Bronchial epithelial cell (primary cell): ENCODE data around the gene ICA1L. TPM values are rescaled to one million over a fixed set of nuclear protein-coding genes. Genes with fewer than 3 reads are reported as not detected.
A peak's percentile ranks its signal among the peaks of the same experiment; 100 is the strongest.

ENCODE experiments used
- DNase-seq: peaks from one replicate; pipeline ENCODE4 v3.0.0-alpha.2; 2010; ENCODE audit warnings: low read depth
- FAIRE-seq: peaks from 2 replicates; lab custom pipeline; 2011; peaks lifted over from hg19 to GRCh38; lab: Jason Lieb, UNC
- H3K27me3 ChIP-seq: 2 replicates; pipeline ENCODE4 v1.5.1; 2011; ENCODE audit warnings: low read length; ENCODE audit not compliant: control insufficient read depth, insufficient read depth
- H3K36me3 ChIP-seq: 2 replicates; pipeline ENCODE4 v1.5.1; 2011; ENCODE audit warnings: low read length; ENCODE audit not compliant: control insufficient read depth, insufficient read depth
- H3K4me3 ChIP-seq: 2 replicates; pipeline ENCODE4 v1.5.1; 2011; ENCODE audit warnings: mild to moderate bottlenecking, low read depth, low read length, control low read depth
- total RNA-seq: library from RNA; depleted of rRNA; stranded (reverse); fragments of >200 nt; gene quantifications from 2 replicates; pipeline ENCODE4 v1.2.1, GENCODE V29; 2014
- TF ChIP-seq, protein P1 (sequence below): IDR thresholded peaks from 2 replicates; pipeline ENCODE4 v1.5.1; 2011; ENCODE audit warnings: mild to moderate bottlenecking, moderate library complexity, low read length, control low read depth, inconsistent platforms; ENCODE audit not compliant: insufficient read depth, severe bottlenecking

ICA1L gene
- total RNA-seq, 1 donor from 2014 or later, result 1.6 TPM

DNA sequence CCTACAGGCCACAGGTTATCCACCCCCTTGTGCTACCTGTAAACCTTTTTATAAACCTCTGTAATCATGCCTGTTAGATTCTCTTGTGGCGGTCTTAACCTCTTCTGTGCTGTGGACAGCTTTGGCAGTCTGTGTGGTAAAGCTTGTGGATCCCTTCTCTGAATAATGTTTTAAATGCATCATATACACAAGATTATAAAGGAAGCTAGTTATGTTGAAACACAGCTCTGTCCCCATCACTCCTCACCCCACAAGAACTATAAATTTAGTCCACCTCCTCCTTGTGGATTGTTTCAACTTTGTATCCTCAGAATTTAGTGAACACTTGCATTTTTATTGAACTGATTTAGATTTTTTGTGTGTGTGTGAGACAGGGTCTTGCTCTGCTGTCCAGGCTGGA, 107.7 kb downstream of the ICA1L start:
- no peak for FAIRE-seq
- TF ChIP-seq, protein P1, sequence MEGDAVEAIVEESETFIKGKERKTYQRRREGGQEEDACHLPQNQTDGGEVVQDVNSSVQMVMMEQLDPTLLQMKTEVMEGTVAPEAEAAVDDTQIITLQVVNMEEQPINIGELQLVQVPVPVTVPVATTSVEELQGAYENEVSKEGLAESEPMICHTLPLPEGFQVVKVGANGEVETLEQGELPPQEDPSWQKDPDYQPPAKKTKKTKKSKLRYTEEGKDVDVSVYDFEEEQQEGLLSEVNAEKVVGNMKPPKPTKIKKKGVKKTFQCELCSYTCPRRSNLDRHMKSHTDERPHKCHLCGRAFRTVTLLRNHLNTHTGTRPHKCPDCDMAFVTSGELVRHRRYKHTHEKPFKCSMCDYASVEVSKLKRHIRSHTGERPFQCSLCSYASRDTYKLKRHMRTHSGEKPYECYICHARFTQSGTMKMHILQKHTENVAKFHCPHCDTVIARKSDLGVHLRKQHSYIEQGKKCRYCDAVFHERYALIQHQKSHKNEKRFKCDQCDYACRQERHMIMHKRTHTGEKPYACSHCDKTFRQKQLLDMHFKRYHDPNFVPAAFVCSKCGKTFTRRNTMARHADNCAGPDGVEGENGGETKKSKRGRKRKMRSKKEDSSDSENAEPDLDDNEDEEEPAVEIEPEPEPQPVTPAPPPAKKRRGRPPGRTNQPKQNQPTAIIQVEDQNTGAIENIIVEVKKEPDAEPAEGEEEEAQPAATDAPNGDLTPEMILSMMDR, result no peak

DNA sequence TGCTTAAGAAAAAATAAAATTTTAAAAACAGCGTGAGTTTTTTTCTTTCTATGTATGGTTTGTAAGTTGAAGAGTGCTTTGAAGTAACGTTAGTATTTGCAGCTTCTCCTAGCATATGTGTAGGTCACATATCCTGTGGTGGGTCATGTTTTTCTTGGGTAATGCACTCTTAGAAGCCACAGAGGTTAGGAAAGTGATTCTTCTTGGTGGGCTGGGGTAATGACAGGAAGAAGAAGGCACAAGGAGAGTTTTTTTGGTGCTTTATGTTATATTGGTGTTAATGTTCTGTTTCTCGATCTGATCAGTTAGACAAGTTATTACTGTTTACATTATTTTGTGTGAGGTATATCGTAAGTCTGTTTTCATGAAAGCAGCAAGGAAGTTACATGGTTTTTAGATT, 109.0 kb downstream of the ICA1L start:
- DNase-seq, result no peak
- Histone ChIP-seq H3K27me3 (no peaks in the 10 kb centered on the region), H3K4me3 (no peak overlapping the region), H3K36me3 (no peaks in the 10 kb centered on the region)
- TF ChIP-seq, protein P1, result no peak
- FAIRE-seq, result no peak

More for the DNA sequence above, 107.7 kb downstream of the ICA1L start:
- Histone ChIP-seq H3K4me3 (no peak overlapping the region), H3K36me3 (no peaks in the 10 kb centered on the region), H3K27me3 (no peaks in the 10 kb centered on the region)
- DNase-seq, result no peak

DNA sequence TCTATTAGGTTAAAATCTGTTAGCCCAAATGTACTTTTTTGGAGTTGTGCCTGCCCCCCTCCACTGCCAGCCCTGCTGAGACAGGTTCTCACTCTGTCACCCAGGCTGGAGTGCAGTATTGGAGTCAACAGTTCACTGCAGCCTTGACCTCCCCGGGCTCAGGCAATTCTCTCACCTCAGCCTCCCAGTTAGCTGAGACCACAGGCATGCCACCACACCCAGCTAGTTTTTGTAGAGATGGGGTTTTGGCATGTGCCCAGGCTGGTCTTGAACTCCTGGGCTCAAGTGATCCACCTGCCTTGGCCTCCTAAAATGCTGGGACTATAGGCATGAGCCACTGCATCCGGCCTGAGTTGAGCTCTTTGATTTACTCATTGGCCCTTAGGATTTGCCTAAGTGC, 110.7 kb downstream of the ICA1L start:
- no peak for DNase-seq
- no peak for FAIRE-seq
- Histone ChIP-seq H3K36me3 (no peaks in the 10 kb centered on the region), H3K4me3 (no peak overlapping the region), H3K27me3 (no peaks in the 10 kb centered on the region)
- TF ChIP-seq, protein P1, result no peak

DNA sequence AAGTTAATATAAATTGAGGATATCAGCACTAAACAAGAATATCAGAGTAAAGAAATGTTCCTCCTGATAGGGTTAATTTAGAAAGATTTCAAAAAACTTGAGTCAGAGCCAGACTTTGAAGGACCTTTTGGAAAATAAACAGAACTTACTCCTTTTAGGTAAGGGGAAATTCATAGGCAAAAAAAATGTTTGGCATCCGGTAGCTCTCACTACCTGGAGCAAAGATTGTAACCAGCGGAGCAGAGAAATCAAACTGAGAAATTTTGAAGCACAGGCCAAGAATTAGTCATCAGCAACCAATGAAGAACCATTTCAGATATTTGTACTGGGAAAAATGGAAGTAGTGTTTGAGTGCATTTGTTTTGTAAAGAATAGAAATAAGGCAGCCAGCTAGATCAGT, 113.0 kb downstream of the ICA1L start:
- no peaks in the 10 kb centered on the region for H3K36me3 ChIP-seq
- H3K27me3 ChIP-seq, result no peaks in the 10 kb centered on the region
- no peak for FAIRE-seq
- H3K4me3 ChIP-seq, result no peak overlapping the region
- DNase-seq, result peak; percentile 27
- TF ChIP-seq, protein P1, result no peak

DNA sequence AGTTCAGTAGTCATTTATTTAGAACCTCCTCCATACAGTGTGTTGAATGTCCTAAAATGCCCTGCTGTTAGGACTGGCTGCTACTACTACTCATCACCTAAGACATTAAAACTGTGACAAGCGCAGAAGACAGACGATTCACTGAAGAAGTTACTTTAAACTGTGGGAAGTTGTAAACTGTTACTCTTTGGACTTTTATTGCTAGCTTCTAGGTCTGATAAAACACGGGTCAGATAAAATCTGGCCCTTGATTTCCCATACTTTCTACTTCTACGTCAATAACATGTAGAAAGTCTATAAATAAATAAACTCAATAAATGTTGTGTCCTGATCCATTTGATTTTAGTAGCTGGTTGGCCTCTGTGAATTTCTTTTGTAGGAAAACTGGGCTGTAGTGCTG, 113.4 kb downstream of the ICA1L start:
- no peak overlapping the region for H3K4me3 ChIP-seq
- TF ChIP-seq, protein P1, result no peak
- no peaks in the 10 kb centered on the region for H3K36me3 ChIP-seq
- DNase-seq (no peak), FAIRE-seq (no peak)
- no peaks in the 10 kb centered on the region for H3K27me3 ChIP-seq

DNA sequence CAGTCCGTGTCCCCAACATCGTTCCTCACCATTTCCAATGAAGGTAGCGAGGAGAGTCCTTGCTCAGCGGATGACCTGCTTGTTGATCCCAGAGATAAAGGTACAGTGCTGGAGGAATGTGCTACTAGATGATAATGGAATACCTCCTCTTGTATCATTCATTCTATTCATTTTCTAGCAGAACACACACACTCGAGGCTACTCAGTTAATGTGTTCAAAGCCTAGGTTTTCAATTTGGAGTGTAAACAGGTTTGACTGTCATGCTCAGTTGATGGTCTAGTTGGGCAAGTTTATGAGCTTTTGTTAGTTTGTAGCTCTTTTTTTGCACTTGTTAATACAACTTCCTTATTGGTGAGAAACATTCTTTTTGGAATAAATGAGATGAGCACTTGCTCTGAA, 114.2 kb downstream of the ICA1L start:
- TF ChIP-seq, protein P1, result no peak
- Histone ChIP-seq H3K4me3 (no peak overlapping the region), H3K36me3 (no peaks in the 10 kb centered on the region), H3K27me3 (no peaks in the 10 kb centered on the region)
- peak; percentile 28 for FAIRE-seq
- no peak for DNase-seq
